SK-N-SH treated with all-trans-retinoic acid at 6 μM for 48 hours (cell line): Measurements from ENCODE around the gene TMEM127.
"Not testable (repeated sequence)": the region's sequence is repeated elsewhere in the genome, so short reads cannot be mapped to it uniquely, and the experiment has no call there.

Experiments used
- ATAC-seq: fragments of 200-7000 bp; cut with Tn5 transposase; 3 replicates; pipeline ENCODE4 v1.9.1; 2020; ENCODE audit warnings: mild to moderate bottlenecking, moderate library complexity
- ARNTL ChIP-seq: fragments of 450-650 bp; formaldehyde crosslinking; IDR thresholded peaks from 2 replicates; pipeline ENCODE4 v1.5.0; 2020; ENCODE audit warnings: low read depth, mild to moderate bottlenecking, moderate library complexity, borderline replicate concordance
- BACH2 ChIP-seq: fragments of 250-450 bp; sonication (Bioruptor Pico); IDR thresholded peaks from 2 replicates; pipeline ENCODE4 v1.9.0; 2021; ENCODE audit warnings: mild to moderate bottlenecking, borderline replicate concordance
- CSDC2 ChIP-seq: fragments of 250-450 bp; sonication (Bioruptor Pico); IDR thresholded peaks from 2 replicates; pipeline ENCODE4 v1.5.0; 2020; ENCODE audit warnings: mild to moderate bottlenecking, moderate library complexity
- ESRRG ChIP-seq: fragments of 250-450 bp; sonication (Bioruptor Pico); IDR thresholded peaks from 2 replicates; pipeline ENCODE4 v1.6.1; 2021; ENCODE audit warnings: mild to moderate bottlenecking
- ISL1 ChIP-seq: fragments of 250-450 bp; sonication (Bioruptor Pico); IDR thresholded peaks from 2 replicates; pipeline ENCODE4 v2.1.2; 2022; ENCODE audit warnings: mild to moderate bottlenecking, moderate library complexity
- PPARA ChIP-seq: fragments of 250-450 bp; sonication (Bioruptor Pico); IDR thresholded peaks from 2 replicates; pipeline ENCODE4 v1.5.0; 2020; ENCODE audit warnings: mild to moderate bottlenecking, borderline replicate concordance
- SNAI2 ChIP-seq: fragments of 250-450 bp; sonication (Bioruptor Pico); IDR thresholded peaks from 2 replicates; pipeline ENCODE4 v1.5.0; 2020; ENCODE audit warnings: mild to moderate bottlenecking, moderate library complexity
- TCF4 ChIP-seq: fragments of 250-450 bp; sonication (Bioruptor Pico); IDR thresholded peaks from 2 replicates; pipeline ENCODE4 v1.8.0; 2021; ENCODE audit warnings: mild to moderate bottlenecking, moderate library complexity, borderline replicate concordance
- TOX ChIP-seq: fragments of 250-450 bp; sonication (Bioruptor Pico); IDR thresholded peaks from 2 replicates; pipeline ENCODE4 v1.8.0; 2021; ENCODE audit warnings: mild to moderate bottlenecking, moderate library complexity, borderline replicate concordance
- ZC3H10 ChIP-seq: fragments of 250-450 bp; sonication (Bioruptor Pico); IDR thresholded peaks from 2 replicates; pipeline ENCODE4 v1.5.1; 2021; ENCODE audit warnings: mild to moderate bottlenecking, moderate library complexity
- ZFP3 ChIP-seq: fragments of 250-450 bp; sonication (Bioruptor Pico); IDR thresholded peaks from 2 replicates; pipeline ENCODE4 v1.5.0; 2020; ENCODE audit warnings: mild to moderate bottlenecking, moderate library complexity
- ZNF70 ChIP-seq: fragments of 450-650 bp; formaldehyde crosslinking; IDR thresholded peaks from 2 replicates; pipeline ENCODE4 v1.5.0; 2020; ENCODE audit warnings: mild to moderate bottlenecking, moderate library complexity
- ZNF8 ChIP-seq: fragments of 450-650 bp; formaldehyde crosslinking; IDR thresholded peaks from 2 replicates; pipeline ENCODE4 v1.5.0; 2020; ENCODE audit warnings: mild to moderate bottlenecking, moderate library complexity
- TF ChIP-seq, protein P1 (sequence below): fragments of 250-450 bp; sonication (Bioruptor Pico); IDR thresholded peaks from 2 replicates; pipeline ENCODE4 v1.8.0; 2020; ENCODE audit warnings: mild to moderate bottlenecking, moderate library complexity, borderline replicate concordance
- TF ChIP-seq, protein P2 (sequence below): fragments of 250-450 bp; sonication (Bioruptor Pico); IDR thresholded peaks from 2 replicates; pipeline ENCODE4 v1.5.1; 2020; ENCODE audit warnings: low read depth, mild to moderate bottlenecking, moderate library complexity
- TF ChIP-seq, protein P3 (sequence below): fragments of 250-450 bp; sonication (Bioruptor Pico); IDR thresholded peaks from 2 replicates; pipeline ENCODE4 v1.8.0; 2021; ENCODE audit warnings: low read depth, mild to moderate bottlenecking, moderate library complexity, borderline replicate concordance
- TF ChIP-seq, protein P4 (sequence below): fragments of 250-450 bp; sonication (Bioruptor Pico); IDR thresholded peaks from 2 replicates; pipeline ENCODE4 v1.5.1; 2021; ENCODE audit warnings: mild to moderate bottlenecking, moderate library complexity

The TMEM127 gene

DNA sequence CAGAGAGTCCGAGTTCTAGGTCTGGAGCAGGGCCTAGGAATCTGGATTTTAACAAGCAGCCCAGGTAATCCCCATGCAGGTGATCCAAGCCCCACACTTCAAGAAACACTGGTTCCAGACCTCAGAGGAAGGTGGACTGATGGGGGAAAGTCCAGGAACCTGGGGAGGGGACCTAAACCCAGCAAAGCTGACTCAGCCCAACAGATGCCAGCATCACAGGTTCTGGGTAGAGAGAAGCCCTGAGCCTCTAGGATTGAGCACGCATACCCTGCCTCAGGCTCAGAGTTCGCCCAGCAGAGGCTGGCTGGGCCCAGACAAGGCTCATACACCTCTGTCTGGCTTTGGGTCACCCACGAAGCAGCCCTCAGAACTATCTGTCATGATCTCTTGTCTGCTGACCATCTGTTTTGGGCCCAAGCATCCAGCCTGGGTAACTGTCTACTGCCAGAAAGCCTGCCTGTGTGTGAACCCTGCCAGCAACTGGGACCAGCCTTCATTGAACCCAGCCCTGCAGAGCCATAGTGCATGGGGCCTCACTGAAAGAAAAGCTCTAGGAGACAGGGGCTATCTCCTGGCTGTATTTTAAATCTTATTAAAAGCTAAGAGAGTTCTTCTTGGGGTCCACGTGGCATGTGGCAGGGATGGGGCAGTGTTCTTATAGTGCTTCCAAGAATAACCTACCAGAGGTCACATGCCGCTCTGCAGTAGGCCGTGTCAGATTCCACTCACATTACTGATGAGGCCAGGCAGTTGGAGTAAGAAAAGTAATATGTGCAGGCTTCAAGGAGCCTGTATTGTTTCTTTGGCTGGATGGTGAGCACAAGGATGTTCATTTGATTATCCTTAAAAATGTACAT, 7.4 kb downstream of the TMEM127 start:
- no peak for ATAC-seq
- TF ChIP-seq BACH2, result no peak

DNA sequence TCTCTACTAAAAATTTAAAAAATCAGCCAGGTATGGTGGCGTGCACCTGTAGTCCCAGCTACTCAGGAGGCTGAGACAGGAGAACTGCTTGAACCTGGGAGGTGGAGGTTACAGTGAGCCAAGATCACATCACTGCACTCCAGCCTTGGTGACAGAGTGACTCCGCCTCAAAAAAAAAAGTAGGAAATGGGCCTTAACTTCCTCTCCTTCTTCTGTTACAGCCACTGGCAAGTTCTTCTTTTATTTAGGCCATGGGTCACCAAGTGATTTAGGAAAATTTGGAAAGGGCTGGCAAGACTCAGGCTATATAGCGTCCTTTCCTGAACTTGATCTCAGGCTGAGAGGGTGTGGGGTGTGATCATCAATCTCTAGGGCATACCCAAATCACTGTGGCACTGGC, 8.1 kb downstream of the TMEM127 start:
- ATAC-seq, result not testable (repeated sequence)

DNA sequence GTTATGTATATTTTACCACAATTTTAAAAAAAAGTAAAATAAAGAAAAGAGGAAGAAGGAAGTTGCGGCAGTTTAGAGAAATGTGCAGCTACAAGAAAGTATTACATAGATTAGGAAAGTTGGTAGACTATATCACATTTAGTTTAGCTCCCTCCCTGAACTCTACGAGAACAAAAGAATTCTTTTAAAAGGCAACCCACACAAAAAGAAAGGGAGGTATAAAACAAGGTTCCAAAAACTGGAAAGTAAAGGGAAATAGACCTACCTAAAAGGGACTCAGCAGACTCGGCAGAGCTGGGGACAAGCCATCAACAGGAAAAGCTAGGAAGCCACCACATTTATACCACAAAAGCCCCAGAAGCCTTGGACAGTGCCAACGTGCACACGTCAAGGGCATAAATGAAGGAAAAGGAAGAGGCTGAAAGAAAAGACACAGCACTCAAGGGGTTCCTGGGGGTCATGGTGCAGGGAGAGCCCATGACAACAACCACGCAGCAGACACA, 9.1 kb downstream of the TMEM127 start:
- no peak for ATAC-seq
- TF ChIP-seq, protein P1, sequence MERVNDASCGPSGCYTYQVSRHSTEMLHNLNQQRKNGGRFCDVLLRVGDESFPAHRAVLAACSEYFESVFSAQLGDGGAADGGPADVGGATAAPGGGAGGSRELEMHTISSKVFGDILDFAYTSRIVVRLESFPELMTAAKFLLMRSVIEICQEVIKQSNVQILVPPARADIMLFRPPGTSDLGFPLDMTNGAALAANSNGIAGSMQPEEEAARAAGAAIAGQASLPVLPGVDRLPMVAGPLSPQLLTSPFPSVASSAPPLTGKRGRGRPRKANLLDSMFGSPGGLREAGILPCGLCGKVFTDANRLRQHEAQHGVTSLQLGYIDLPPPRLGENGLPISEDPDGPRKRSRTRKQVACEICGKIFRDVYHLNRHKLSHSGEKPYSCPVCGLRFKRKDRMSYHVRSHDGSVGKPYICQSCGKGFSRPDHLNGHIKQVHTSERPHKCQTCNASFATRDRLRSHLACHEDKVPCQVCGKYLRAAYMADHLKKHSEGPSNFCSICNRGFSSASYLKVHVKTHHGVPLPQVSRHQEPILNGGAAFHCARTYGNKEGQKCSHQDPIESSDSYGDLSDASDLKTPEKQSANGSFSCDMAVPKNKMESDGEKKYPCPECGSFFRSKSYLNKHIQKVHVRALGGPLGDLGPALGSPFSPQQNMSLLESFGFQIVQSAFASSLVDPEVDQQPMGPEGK (CRISPR knock-in tag), result no peak

DNA sequence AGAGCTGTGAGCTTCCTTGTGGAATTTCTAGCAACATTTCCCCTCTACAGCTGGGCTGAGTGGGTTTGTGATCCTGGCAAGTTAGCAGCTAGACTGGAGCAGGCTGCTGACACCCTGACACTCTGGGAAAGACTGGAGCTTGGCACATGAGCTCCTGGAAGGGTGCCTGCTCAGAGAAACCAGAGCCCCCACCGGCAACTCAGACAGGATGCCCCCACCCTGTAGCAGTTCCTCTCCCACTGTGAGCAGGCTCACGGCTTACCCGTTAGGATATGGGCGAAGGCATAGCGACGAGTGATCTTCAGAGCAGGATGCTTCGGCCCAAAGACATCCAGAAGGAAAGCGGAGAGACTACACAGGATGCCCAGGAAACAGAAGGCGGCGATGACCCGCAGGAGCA, 11.2 kb downstream of the TMEM127 start:
- ATAC-seq, result no peak
- TF ChIP-seq, protein P1 (CRISPR knock-in tag), result no peak
- TF ChIP-seq ZNF8 (no peak), SNAI2 (CRISPR knock-in tag) (no peak), TCF4 (CRISPR knock-in tag) (no peak), ZC3H10 (CRISPR knock-in tag) (no peak), ZFP3 (CRISPR knock-in tag) (no peak), ZNF70 (CRISPR knock-in tag) (no peak), ARNTL (no peak), CSDC2 (CRISPR knock-in tag) (no peak)
- TF ChIP-seq, protein P2, sequence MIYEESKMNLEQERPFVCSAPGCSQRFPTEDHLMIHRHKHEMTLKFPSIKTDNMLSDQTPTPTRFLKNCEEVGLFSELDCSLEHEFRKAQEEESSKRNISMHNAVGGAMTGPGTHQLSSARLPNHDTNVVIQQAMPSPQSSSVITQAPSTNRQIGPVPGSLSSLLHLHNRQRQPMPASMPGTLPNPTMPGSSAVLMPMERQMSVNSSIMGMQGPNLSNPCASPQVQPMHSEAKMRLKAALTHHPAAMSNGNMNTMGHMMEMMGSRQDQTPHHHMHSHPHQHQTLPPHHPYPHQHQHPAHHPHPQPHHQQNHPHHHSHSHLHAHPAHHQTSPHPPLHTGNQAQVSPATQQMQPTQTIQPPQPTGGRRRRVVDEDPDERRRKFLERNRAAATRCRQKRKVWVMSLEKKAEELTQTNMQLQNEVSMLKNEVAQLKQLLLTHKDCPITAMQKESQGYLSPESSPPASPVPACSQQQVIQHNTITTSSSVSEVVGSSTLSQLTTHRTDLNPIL (CRISPR knock-in tag), result no peak
- TF ChIP-seq, protein P3, sequence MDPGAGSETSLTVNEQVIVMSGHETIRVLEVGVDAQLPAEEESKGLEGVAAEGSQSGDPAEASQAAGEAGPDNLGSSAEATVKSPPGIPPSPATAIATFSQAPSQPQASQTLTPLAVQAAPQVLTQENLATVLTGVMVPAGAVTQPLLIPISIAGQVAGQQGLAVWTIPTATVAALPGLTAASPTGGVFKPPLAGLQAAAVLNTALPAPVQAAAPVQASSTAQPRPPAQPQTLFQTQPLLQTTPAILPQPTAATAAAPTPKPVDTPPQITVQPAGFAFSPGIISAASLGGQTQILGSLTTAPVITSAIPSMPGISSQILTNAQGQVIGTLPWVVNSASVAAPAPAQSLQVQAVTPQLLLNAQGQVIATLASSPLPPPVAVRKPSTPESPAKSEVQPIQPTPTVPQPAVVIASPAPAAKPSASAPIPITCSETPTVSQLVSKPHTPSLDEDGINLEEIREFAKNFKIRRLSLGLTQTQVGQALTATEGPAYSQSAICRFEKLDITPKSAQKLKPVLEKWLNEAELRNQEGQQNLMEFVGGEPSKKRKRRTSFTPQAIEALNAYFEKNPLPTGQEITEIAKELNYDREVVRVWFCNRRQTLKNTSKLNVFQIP (CRISPR knock-in tag), result no peak

DNA sequence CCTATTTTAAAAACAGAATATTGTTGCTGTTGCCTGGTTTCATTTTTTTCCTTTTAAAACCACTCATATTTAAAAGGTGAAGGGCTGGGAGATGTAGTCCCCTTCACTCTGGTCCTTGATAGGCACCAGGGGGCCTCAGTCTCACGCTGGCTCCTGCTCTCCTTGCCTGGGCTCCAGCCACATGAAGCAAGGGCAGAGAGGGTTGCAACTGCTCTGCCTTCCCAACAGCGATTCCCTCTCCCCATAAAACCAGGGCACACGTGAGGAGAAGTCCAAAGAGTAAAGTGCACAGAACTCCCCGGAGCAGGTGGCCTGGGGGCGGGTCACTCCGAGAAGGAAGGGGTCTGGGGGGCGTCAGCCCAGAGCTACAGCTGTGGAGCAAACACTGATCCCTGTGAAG, 12.8 kb downstream of the TMEM127 start:
- ATAC-seq, result no peak
- TF ChIP-seq, protein P2 (CRISPR knock-in tag), result no peak
- TF ChIP-seq ZC3H10 (CRISPR knock-in tag) (no peak), ISL1 (CRISPR knock-in tag) (no peak), ZFP3 (CRISPR knock-in tag) (no peak), SNAI2 (CRISPR knock-in tag) (no peak), PPARA (CRISPR knock-in tag) (no peak), BACH2 (no peak), ESRRG (no peak), TOX (no peak)
- TF ChIP-seq, protein P1 (CRISPR knock-in tag), result no peak
- TF ChIP-seq, protein P4, sequence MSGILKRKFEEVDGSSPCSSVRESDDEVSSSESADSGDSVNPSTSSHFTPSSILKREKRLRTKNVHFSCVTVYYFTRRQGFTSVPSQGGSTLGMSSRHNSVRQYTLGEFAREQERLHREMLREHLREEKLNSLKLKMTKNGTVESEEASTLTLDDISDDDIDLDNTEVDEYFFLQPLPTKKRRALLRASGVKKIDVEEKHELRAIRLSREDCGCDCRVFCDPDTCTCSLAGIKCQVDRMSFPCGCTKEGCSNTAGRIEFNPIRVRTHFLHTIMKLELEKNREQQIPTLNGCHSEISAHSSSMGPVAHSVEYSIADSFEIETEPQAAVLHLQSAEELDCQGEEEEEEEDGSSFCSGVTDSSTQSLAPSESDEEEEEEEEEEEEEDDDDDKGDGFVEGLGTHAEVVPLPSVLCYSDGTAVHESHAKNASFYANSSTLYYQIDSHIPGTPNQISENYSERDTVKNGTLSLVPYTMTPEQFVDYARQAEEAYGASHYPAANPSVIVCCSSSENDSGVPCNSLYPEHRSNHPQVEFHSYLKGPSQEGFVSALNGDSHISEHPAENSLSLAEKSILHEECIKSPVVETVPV (CRISPR knock-in tag), result no peak
- TF ChIP-seq, protein P3 (CRISPR knock-in tag), result no peak
